Activated CD4-positive, alpha-beta T cell treated with anti-CD3 and anti-CD28 coated beads, Interleukin-10, Interleukin-2, amounts not matched to agents 100 ng/mL and 50 ng/mL, durations not matched to agents 16 hours and 8 hours (primary cell): ENCODE measurements around the gene PYGO2.
A peak's percentile ranks its signal among the peaks of the same experiment; 100 is the strongest.
"Not testable (repeated sequence)": the region's sequence is repeated elsewhere in the genome, so short reads cannot be mapped to it uniquely, and the experiment has no call there.

Source experiments
- DNase-seq: peaks from one replicate; pipeline ENCODE4 v3.0.0-alpha.2; 2020

Gene PYGO2

GRCh38 chr1:154940213-154940560, 21.4 kb downstream of the PYGO2 start:
- DNase-seq, result no peak

DNA sequence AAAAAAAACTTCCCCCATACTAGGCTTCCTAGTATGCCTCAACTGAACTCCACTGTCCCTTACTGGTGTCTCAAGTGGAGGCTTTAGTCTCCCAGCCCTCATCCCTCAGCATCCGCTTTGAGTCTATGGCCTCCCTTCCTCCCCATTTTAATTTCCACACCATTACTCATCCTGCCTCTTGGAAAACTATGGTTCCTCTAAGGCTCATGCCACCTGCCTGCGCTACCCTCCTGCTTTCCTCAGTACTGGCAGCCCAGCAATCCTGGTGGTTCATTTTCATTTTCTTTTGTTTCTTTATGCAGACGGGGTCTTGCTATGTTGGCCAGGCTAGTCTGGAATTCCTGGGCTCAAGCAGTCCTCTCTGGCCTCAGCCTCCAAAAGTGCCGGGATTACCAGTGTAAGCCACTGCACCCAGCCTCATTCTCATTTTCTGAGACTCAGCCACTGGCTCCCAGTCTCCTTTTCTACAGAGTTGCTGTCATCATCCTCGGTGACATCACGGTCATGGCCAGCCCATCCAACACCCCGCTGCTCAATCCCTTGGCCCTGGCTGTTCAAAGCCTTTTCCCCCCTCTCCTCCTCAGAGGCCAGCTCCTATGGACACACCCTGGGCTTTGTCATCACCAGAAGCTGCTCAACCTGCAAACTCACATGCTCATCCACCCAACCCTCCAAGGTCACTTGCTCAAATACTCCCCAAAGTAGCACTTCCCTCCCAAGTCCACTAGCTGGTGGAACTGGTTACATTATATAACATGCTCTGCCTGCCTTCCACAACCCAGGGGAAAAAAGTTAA, 22.8 kb downstream of the PYGO2 start:
- DNase-seq, result no peak

DNA sequence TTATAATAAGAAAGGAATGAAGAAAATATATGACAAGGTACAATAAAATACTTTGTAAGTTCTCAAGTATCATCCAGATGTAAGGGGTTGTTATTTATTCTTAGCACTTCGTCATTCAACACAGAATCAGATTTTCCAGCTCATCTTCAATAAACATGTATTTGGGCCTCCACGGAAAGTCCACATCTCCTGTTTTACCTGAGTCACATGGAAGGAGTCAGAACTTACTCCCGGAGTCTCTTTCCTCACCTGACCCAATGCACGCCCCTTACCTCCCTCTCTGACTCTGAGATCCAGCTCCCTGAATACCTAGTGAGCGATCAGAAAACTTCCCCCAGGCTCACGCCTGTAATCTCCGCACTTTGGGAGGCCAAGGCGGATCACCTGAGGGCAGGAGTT, 23.6 kb downstream of the PYGO2 start:
- no peak for DNase-seq

DNA sequence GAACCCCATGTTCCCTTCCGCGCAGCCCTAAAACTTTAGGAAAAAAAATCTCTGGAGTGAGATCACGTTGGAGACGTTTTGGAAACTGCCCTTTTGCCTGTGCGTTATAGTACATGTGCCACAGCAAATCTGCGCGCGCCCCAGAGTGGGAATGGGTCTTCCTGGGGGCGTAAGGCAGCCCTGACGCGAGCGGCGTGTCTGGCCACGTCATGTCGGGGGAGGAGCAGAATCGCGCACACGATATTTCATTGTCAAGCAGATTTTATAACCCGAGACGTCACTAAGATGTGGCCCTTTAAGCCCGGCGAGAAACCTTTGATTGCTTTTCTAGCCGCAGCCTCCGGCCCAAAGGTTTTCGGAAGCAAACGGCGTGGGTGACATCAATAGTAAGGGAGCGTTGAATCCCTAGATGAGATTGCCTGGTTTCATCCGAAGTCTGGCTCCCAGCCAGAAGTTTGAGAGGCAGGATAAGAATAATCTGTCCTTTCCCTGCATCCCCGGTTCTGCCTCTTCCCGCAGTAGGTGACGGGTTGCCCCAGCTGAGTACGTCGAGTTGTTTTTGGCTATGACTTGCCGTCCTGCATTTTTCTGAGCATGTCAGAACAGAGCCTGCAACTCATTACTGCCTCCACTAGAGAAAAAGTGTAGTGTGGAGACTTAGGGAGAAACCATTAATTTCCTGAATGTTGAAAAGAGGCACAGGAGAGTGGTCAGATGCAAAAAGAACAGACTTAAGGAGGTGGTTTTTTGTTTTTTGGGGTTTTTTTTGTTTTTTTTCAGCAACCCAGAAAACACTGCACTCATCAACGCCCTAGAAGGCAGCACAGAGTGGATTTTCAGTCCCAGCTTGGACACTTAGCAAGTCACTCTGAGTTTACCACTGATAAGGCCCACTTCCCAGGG, 24.2 kb downstream of the PYGO2 start:
- DNase-seq, result peak; percentile 93

DNA sequence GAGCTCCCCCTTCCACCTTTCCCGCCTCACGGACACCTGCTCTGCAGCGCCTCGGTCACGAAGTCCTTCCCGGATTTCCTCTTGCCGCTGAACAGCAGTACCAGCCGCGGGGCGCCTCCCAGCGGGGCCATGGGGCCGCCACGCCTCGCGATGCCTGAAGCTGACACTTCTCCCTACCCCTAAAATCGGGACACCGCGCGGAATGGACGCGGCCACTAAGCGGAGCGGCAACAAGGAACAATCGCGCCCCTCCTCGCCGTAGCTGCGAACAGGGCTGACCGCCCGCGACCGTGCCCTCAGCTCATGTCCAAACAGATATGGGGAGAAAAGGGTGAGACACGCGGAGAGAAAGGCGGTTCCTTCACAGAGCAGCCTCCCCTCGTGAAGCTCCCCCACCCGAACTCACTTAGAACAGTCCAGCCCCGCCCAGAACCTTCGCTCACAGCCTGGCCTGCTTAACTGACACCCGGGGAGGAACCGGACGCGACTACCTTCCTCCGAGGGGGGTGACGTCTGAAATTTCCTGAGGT, 25.0 kb downstream of the PYGO2 start, which contains the start of gene PMVK:
Gene PMVK, minus strand, starts transcription at position 165 of the 530 bp plus-strand sequence. Its CDS starts 34 bp downstream, at position 131.
- peak; percentile 96 for DNase-seq

DNA sequence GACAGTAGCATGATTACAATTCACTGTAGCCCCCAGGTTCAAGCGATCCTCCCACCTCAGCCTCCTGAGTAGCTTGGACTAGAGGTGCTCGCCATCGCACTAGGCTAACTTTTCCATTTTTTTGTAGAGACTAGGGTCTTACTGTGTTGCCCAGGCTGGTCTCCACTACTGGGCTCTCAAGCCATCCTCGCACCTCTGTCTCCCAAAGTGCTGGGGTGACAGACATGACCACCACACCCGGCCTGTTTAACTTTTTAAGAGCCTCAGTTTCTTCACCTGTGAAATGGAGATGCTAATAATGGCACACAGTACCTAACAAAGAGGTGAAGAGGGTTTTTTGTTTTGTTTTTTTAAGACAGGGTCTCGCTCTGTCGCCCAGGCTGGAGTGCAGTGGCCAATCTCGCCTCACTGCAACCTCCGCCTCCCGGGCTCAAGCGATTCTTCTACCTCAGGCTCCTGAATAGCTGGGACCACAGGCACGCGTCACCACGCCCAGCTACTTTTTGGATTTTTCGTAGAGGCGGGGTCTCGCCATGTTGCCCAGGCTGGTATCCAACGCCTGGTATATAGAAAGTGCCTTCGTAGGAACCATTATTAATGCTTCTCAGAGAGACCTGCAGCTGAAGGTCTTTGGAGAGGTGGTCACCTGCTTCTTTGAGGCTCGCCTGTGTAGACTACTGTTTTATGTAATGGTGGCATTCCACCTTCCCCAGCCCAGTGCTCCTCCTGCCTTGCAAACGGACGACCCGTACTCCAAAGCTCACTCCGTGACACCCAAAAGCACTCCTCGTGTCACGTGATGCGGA, 25.6 kb downstream of the PYGO2 start:
- DNase-seq, result peak; percentile 41

DNA sequence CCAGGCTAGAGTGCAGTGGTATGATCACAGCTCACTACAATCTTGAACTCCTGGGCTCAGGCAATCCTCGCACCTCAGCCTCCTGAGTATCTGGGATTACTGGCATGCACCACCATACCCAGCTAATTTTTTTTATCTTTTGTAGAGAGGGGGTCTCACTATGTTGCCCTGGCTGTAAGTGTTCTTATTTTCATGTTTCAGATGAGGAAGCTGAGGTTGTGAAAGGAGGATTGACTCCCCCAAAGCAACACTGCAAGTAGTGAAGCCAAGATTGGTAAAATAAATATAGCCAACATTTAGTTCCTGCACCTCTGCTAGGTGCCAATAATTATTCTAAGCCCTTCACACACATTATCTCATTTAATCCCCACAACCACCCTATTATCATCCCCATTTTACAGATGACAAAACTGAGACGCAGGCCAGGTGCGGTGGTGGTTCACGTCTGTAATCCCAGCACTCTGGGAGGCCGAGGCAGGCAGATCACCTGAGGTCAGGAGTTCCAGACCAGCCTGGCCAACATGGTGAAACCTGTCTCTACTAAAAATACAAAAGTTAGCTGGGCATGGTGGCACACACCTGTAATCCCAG, 27.1 kb downstream of the PYGO2 start:
- DNase-seq, result no peak

DNA sequence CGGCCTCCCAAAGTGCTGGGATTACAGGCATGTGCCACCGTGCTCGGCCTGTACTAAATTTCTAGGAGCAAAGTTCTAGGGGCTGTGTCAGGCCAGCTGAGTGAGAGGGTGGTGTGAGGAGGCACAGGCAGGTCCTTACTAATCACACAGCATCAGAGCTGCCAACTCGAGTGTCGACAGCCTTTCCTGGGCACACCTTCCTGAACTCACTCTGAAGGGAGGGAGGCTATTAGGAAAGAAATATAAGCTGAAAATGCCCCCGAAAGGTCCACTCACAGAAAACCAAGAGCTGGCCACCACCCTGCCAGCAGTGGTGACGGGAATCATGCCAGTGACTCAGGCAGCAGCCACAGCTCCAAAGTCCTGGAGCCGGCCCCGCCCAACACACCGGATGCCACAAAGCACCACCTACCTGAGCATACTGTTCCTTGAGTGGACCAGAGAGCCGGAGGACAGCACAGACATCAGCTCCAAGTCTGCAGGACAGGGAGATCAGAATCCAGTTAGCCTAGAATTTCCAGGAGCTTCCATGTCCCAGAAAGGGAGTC, 29.6 kb downstream of the PYGO2 start:
- DNase-seq, result no peak

DNA sequence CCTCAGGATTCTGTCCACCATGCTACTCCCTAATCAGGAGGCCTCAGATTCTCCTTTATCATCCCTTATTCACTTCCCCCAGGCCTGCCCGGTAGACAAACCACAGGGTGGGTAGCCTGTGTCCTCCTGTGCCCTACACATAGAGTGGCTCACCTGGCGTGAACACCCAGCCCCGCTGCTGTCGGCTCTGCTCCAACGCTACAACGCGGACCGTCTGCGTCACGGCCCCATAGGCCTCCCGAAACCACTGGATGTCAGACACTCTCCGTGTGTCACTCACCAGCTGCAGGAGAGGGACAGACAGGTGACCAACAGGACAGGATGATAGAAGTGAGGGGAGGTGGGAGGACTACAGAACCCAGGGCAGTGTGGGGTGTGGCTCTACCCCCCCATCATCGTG, 35.4 kb downstream of the PYGO2 start:
- DNase-seq, result no peak

DNA sequence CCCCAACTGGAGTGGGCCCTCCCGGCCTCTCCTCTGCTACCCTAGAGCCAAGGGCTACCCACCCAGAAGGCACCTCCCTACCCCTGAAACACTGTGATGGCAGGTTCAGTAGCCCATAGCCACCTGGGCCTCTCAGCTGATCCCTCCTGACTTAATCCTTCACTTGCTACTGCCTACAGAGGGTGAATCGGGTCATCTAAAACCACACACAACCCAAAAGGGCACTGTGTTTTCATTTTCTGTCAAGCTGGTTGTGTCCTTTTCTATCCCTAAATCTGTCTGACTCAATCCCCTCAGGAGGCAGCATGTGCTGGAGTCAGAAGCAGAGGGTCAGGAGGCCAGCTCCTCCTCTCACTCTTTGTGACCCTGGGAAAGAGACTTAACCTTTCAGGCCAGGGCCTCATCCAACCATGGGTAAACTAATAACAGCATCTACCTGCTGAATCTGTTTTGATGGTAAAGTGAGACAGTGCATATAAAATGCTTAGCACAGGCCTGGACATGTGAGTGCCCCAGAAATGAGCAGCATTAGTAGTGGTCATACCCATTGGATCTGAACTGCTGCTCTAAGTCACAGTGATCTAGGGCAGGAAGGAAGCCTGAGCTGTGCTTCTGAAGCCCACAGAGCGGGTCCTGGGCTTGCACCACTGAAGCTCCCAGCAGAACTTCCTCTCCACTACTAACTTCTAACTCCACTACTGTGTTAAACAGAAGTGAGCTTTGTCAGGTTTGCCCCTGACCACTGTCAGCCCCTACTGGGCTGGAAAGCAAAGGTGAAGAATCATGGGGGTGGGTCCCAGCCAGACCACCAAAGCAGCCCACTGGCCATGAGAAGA, 36.0 kb downstream of the PYGO2 start:
- DNase-seq, result no peak

DNA sequence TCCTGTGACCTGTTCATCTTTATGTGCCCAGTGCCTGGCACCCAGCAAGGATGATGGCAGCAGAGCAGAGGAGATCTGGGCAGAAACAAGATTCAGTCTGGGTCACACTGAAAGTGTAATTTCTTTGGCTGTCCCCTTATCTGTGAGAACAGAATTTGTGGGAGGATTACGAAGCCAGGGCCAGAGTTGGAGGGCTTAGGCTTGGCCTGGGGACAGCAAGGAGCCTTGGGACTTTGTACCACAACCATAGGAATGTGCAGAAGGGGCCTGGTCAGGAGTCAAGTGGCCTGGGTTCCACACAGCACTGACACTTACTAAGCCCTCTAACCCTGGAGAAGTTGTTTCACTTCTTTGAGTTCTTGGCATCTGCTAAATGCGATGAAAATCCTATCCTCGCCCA, 37.9 kb downstream of the PYGO2 start:
- no peak for DNase-seq

DNA sequence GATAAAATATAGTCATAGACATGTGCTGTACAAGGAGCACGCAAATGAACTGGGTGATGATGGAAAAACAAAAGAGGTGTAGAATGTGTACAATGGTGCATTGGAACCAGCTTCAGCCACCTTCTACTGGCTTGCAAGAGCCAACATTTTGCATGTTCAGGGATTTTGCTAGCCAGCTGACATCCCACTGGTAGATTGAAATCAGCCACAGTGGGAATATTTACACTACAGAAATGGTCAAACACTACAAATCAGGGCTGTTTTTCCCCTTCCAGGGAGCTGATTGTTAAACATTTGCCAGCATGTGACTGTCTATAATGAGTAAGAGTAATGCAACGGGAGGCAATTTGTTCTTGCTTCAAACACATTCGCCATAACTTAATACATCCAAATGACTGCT, 48.3 kb downstream of the PYGO2 start:
- DNase-seq, result no peak

DNA sequence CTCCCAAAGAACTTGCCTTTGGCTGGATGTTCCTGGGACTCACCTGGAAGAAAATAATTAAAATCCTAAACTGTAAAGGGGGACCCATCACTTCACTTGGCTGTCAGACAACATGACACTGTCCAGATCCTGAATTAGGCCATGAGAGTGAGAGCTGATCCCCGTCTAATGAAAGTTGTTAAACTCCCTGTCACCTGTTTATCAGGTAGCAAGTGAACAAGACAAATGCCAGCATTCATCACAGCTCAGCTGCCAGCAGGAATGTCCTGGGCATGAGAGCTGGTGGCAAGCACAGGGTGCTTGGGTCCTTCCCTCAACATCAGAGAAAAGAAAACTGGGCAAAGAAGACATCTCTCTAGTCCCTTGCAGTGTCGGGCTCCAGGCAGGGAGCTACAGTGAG, 48.8 kb downstream of the PYGO2 start:
- no peak for DNase-seq

DNA sequence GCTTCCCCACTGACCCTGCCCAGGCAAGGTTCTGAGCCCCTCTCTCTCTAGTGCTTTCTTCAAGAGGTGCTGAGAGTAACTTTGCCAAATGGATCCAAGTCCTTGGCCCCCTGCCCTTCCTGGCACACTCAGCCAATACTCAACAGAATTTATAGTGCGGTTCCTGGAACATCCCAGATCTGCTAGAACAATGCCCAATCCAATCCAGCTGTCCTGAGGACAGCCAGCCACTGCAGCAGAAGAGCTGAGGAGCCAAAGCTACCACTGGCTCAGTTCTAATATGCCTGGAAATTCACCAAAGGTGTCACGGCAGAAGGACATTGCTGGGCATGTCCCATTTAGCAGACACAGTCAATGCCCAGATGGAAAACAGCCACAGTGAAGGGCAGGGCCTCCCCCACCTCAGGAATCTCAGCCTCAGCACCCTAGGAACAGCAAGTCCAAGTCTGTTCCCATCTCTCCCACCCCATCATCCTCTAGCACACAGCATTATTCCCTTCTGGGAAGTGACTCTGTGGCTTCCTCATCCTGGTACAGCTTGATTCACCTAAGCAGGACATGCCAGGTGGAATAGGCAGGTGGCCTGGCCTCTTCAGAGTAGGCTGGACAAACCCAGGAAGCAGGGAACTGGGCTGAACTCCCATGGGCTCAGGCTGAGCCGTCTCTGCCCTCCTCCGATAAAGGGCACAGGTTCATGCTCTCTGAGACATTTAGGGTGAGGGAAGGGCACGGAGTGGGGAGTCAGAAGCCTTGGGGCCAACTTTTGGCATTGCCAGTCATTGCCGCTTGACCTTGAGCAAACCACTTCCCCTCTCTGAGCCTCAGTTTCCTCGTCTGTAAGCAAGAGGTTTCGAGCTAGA, 49.7 kb downstream of the PYGO2 start:
- DNase-seq, result no peak

- DNase-seq, result no peak
These were observed 50.7 kb downstream of the PYGO2 start for GRCh38 chr1:154910851-154911250.

DNA sequence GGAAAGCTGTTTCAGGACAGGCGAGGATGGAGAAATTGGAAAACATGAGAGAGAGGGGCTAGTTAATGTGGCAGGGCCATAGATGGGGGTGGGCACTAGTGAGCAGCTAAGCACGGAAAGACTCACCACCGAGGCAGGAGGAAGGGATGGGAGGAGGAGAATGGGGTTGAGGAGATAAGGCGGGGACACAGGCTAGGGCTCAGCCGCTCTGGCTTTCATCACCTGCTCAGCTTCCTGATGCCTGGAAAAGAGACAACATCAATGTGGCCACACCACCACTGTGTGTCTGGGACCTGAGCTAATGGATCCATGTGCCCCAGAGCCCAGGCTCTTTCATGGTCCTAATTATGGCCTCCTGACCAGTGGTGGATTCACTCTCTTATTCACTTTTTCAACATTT, 52.6 kb downstream of the PYGO2 start:
- no peak for DNase-seq

DNA sequence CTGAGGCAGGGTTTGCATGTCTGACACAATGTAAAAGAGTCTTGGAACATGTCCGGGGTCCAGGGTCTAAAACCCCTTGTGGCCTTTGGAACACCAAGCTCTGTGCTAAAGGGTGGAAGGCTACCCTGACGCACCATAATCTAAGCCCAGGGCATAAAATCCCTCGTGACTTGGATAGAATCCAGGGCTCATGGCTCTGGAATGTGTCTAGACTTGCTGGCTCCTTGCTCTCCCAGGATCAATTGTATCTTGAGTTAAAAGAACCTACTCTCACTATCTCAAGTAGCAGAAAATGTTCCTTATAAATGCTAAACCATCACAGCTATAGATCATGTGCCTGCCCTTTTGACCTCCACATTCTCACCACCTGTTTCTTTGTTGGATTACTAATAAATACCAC, 53.5 kb downstream of the PYGO2 start:
- not testable (repeated sequence) for DNase-seq
